NCI-H1092 (cell line): Measurements from ENCODE around the gene DGKQ.
"Not testable (repeated sequence)": the region's sequence is repeated elsewhere in the genome, so short reads cannot be mapped to it uniquely, and the experiment has no call there.

Source experiments
- DNase-seq: peaks from one replicate; lab custom pipeline; 2025; lab: John Stamatoyannopoulos, UW

DGKQ gene

DNA sequence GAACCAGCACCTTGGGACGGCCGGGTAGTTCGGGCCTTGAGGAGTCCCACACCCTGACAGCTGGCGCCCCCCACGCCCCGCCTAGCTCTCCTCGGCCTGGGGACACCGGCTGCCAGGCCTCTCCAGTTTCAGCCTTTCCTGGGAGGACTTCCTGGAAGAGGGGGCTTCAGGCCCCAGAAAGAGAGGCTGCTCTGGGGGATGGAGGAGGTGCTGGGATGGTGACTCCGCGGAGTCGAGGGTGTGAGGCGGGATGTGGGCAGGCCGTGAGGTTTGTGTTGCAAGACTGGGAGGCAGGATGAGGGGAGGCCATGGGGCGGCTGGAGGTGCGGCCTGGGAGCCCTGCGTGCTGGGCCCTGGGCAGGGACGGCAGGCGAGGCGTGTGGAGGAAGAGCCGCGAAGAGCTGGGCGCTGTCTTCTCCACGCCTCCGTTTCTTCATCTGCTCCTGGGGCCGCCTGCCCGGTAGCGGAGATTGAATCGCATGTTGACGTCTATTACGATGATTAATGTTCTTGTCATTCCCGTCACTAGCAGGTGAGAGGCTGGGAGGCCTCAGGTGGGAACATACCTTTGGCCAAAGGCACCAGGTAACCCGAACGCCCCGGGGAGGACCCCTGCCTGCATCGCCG lies 37.1 kb upstream of the DGKQ start:
- no peak for DNase-seq

DNA sequence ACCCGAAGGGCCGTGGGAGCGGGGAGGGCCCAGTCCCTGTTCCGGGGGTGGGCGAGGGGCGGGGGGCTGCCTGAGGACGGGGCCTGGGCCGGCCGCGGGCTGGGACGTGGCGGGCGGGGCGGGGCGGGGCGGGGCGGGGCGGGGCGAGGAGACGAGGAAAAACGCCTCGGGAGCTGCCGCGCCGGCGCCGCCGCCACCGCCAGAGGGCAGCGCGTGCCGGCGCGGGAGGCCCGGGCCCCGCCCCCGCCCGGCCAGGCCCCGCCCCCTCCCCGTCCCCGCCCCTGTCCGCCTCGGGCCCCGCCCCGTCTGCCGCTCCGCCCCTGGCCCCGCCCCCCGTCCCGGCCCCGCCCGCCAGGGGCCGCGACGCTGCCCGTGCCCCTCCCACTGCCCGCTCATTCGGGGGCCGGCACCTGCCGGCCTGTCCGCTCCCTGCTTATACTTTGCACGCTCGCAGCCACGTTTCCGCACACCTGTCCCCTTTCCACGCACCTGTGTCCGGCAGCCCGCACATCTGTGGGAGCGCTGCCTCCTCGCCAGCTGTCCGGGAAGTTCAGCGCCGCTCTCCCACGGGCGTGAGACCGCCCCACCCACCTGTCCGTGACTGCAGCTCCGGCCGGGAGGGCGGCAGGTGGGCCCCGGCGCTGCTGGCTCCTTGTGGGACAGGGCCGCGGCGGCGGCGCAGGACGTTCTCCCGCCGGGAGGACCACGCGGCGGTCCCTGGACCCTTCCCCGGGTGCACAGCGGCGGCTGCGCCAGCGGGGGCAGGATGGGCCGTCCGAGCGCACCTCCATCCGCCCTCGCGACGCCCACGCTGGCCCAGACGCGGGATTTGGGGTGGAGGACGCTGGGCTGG lies 36.4 kb upstream of the DGKQ start:
- no peak for DNase-seq

DNA sequence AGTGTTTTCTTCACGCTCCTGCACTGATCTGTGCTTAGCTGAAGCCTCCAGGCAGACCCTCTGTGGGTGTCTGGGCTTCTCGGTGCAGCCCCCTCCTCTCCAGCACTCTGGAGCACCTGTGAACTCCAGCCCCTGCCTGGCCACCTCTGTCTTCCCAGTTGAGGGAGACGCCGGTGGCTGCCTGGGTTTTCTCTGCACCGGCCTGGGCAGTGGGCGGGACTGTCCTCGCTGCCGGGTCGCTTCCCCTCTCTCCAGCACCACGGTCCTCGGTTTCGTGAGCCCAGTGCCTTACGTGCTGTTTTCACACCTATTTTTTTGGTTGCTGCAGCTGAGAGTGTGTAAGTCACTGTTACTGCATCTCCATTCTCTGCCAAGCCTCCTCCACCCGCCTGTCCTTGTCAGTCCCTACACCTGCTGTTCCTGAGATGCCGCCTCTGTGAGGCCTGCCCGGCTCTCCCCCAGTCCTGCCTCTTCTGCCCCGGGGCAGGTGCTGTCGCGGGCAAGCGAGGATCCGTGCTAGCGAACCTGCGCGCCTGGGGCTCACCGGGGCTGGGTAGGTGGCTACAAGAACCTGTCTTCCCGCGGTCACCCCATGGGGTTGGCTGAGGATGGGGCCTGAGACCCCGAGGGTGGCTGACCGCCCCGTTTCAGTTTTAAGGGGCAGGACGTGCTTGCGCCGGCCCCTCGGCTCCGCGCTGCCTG lies 35.6 kb upstream of the DGKQ start:
- DNase-seq, result no peak

DNA sequence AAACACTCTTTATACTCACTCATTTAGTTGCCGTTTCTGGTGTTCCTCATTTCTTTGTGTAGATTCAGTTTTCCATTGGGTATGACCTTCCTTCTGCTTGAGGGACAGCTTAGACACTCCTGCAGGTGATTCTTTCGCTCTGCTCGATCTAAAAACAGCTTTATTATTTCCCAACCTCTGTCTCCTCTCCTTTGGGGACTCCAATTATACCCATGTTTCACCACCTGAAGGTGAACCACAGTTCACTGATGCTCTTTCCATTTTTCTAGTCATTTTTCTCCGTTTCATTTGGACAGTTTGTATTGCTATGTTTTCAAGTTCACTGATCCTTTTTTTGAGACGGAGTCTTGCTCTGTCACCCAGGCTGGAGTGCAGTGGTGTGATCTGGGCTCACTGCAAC lies 33.5 kb upstream of the DGKQ start:
- DNase-seq, result no peak

DNA sequence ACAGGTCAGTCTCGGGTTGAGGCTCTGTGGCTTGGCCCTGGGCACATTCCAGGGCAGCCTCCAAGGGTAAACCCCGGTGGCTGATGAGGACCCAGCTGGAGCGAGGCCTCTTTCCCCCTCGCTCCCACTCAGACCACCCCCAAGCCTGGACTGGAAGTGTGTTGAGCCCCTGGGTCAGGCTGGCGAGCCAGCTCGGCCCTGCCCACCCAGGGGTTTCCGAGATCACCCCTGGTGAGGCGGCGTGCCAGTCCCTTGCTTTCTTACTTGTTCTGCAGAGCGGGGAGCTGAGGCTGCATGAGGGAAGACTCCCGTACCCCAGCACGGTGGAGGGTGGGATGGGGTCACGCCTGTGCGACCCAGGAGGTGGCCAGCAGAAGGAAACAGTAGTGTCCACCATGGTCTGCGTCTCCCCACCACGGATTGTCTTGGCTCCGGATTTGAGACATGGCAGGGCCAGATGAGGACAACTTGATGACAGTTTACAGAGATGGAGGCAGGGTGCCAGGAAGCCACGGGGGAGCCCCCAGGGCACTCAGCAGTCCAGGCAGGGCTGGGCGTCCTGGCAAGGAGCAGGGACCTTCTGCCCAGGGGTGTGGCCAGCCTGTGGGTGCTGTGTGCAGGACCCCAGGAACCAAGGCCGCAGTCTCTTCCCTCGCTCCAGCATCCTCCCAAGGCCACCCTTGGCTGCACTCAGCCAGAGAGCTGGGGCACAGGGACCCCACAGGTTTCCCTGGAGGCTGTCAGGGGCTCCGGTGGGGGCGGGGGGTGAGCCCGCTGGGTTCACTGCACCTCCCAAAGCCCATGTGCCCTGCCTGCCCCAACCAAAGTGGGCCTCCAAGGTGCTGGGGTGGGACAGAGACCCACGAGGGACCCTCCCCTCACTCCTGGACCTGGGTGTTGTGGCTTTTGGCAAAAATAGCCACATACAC lies 31.5 kb upstream of the DGKQ start:
- DNase-seq, result no peak

DNA sequence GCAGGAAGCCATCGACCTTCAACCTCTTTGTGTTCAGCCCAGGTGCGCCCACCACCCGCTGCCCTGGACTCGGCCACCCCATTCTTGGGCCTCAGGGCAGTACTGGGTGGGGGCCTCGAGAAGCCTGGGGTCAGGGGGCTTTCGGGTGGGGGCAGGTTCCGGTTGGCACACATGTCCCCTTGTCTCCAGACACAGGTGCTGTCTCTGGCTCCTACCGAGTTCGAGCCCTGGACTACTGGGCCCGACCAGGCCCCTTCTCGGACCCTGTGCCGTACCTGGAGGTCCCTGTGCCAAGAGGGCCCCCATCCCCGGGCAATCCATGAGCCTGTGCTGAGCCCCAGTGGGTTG lies 30.7 kb upstream of the DGKQ start:
- DNase-seq, result no peak

DNA sequence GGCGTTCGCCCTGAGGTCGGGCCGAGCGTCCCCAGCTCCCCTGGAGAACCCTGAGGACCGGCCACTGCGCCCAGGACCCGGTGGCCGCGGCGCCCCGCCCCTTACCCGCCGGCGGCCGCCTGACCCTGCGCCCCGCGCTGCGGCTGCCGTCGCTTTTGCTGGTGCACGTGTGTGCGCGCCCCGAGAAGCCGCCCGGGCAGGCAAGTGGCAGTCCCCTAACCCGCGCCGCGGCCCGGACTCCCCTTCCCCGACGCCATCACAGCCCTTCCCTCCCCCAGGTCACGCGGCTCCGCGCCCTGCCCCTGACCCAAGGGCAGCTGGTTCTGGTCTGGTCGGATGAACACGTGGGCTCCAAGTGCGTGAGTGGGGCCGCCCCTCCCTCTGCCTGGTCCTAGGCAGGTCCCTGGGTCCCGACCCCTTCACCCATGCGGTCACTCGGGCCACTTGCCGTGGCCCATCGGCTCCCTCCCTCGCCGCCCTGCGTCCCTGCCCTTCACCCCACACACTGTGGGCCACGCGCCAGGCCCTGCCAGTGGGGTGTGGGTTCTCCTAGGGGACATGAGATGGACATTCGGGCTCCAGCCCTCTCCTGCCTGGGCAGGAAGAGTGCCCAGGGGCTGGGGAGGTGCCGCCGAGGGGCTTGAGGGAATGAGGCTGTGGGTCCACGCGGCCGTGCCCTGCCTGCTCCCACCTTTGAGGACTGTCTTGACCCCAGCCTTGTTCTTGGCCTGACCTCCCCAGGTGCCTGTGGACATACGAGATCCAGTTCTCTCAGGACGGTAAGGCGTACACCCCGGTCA lies 30.1 kb upstream of the DGKQ start:
- DNase-seq, result no peak

DNA sequence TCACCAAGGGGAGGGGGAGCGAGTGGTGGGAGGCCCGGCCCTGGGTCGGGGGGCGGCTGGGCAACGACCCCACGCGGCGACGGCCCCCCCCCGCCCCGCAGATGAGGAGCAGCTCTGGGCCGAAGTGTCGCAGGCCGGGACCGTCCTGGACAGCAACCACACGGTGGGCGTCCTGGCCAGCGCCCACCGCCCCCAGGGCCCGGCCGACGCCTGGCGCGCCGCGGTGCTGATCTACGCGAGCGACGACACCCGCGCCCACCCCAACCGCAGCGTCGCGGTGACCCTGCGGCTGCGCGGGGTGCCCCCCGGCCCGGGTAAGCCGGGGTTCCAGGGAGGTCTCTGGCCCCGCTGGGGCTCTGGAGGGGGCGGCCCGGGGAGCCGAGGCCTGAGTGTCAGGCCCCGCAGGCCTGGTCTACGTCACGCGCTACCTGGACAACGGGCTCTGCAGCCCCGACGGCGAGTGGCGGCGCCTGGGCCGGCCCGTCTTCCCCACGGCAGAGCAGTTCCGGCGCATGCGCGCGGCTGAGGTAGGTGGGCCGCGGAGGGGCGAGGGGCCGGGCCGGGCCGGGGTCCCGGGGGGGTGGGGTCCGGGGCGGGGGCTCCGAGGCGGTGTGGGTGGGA lies 29.4 kb upstream of the DGKQ start:
- no peak for DNase-seq

DNA sequence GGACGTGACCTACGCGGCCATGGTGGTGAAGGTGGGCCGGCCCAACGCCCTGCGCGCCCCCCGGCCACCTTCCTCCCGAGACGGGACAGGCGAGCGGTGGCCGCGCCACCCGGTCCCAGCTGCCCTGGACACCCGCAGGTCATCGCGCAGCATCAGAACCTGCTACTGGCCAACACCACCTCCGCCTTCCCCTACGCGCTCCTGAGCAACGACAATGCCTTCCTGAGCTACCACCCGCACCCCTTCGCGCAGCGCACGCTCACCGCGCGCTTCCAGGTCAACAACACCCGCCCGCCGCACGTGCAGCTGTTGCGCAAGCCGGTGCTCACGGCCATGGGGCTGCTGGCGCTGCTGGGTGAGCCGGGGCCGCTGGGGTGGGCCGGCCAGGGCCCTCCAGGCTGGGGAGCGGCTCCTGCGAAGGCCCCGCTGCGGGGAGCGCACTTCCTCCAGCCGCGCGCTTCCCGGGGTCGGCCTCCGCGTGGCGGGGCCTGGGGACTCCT lies 28.8 kb upstream of the DGKQ start:
- no peak for DNase-seq

DNA sequence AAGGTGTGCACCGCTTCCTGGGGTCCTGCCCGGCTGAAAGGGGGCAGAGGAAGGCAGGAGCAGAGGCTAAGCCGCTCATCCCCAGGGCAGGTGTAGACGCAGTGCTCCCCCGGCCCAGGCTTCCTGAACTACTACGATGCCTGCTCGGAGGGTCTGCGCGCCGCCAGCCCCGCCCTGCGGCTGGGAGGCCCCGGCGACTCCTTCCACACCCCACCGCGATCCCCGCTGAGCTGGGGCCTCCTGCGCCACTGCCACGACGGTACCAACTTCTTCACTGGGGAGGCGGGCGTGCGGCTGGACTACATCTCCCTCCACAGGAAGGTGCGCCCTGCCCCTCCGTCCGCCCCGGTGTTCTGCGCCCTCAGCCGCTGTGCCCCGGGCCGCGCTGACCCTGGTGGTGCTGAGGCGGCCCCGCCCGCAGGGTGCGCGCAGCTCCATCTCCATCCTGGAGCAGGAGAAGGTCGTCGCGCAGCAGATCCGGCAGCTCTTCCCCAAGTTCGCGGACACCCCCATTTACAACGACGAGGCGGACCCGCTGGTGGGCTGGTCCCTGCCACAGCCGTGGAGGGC lies 28.3 kb upstream of the DGKQ start:
- no peak for DNase-seq

DNA sequence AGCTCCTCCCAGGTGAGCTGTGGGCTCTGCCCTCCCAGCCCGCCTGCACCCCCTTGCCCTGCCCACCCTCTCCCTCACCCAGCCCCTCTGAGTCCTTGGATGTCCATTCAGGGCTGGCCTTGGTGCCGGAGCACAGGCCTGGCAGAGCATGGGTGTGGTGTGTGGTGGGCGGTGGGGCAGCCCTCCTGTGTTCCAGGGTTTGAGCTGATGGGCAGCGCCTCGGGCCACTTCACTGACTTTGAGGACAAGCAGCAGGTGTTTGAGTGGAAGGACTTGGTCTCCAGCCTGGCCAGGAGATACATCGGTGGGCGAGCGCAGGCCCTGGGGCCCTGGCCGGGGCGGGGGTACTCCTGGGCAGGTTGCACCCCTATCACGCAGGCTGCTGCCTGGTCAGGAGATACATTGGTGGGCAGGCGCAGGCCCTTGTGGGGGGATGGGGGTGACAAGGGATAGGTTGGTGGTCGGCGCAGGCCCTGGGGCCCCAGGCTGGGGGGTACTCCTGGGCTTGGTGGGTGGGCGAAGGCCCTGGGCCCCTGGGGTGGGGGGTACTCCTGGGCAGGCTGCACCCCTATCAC lies 27.4 kb upstream of the DGKQ start:
- DNase-seq, result no peak

DNA sequence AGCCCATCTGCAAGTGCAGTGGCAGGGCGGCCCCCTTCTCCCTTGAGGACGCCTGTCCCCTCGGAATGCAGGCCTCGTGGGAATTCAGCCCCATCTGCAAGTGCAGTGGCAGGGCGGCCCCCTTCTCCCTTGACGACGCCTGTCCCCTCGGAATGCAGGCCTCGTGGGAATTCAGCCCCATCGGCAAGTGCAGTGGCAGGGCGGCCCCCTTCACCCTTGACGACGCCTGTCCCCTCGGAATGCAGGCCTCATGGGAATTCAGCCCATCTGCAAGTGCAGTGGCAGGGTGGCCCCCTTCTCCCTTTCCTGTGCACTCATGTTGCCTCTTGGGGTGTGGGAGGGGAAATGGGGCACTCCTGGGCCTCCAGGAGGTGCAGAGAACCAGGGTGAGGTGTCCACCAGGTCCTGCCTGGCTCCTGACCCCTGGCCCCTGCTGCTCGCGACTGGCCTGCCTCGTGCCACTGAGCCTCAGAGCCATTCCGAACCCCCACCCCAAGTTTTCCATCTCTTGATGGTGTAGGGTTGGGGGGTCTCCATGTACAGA lies 26.6 kb upstream of the DGKQ start:
- no peak for DNase-seq

DNA sequence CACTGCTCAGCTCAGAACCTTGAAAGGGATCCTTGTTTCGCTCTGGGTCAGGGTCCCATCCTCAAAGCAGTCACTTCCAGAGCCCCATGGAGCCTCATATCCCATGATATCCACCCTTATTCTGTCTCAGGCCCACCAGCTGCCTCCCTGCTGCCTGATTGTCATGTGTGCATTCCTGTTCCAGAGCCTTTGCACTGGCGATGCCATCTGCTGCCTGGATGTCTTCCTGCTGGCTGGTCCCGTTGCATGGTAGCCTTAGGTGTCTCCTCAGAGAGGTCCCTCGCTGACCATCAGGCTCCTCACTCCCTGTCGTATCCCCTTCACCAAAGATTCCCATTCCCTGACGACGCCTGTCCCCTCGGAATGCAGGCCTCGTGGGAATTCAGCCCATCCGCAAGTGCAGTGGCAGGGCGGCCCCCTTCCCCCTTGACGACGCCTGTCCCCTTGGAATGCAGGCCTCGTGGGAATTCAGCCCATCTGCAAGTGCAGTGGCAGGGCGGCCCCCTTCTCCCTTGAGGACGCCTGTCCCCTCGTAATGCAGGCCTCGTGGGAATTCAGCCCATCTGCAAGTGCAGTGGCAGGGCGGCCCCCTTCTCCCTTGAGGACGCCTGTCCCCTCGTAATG lies 26.0 kb upstream of the DGKQ start:
- DNase-seq, result not testable (repeated sequence)

DNA sequence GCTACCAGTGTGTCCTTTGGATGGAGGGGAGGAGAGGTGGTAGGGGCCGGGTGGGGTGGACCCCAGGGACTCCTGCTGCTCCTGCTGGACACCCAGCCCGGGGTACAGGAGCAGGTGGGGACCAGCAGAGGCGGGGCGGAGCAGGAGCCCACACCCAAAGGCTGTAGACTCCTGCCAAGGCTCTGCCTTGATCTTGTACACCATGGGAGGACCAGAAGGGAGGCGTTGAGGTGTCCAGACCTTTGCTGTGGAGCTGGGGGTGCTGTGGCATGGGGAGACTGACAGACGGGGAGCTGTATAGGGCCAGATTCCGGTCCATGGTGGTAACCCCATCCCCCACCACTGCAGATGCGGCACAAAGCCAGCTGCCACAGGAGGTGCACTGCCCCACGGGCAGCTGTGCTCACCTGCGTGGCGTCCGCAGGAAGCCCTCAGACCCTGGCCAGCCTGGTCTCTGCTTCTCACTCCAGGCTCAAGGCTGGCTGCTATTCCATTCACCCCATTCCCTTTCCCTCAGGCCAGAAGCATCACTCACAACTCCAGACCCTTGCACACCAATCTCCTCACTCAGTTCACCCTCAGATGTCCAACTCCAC lies 24.8 kb upstream of the DGKQ start:
- no peak for DNase-seq

DNA sequence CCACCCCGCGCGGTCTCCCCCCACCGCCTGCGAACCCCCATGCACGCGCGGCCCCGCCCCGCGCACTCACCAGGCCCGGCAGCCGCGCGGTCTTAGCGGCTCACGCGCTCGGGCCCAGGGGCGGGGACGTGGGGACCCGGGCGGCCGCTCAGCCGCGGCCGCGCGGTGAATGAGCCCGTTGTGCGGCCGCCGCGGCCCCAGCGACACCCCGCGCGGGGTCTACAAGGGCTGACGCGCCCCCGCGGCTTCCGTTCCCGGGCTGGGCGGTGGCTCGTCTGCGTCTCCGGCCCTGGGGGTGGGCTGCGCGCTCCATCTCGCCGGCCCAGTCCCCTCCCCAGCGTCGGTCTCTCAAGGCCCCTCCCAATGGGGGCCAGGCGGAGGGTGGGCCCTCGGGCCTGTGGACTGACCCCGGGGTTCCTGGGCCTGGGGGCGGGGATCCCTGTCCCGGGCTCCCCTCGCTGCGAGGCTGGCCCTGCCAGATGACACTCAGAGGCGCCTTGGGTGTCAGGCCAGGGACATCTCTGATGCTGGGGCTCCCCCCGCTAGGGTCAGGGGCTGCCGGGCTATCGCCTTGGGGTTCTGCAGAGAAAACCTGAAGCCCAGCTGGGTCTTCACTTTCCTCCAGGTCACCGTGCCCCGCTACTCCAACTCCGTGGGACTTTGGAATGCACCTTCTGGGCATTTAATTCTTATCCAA lies 24.2 kb upstream of the DGKQ start:
- DNase-seq, result no peak

DNA sequence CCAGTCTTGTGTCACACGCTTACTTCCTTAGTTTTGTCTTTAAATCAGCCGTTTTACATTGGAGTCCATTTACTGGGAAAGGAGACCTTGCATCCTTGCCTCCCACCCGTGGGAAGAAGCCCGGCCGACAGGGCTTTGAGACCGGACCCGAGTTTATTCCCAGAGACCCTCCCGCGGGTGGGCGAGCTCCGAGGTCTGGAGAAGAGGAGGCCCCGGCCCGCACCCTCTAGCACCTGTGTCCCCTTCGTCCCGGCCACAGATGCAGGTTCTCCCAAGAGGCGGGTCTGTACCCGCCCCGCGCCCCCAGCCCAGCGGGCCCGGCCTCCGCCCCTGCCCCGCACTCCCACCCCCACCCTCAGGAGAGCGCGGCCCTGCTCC lies 23.6 kb upstream of the DGKQ start:
- no peak for DNase-seq

DNA sequence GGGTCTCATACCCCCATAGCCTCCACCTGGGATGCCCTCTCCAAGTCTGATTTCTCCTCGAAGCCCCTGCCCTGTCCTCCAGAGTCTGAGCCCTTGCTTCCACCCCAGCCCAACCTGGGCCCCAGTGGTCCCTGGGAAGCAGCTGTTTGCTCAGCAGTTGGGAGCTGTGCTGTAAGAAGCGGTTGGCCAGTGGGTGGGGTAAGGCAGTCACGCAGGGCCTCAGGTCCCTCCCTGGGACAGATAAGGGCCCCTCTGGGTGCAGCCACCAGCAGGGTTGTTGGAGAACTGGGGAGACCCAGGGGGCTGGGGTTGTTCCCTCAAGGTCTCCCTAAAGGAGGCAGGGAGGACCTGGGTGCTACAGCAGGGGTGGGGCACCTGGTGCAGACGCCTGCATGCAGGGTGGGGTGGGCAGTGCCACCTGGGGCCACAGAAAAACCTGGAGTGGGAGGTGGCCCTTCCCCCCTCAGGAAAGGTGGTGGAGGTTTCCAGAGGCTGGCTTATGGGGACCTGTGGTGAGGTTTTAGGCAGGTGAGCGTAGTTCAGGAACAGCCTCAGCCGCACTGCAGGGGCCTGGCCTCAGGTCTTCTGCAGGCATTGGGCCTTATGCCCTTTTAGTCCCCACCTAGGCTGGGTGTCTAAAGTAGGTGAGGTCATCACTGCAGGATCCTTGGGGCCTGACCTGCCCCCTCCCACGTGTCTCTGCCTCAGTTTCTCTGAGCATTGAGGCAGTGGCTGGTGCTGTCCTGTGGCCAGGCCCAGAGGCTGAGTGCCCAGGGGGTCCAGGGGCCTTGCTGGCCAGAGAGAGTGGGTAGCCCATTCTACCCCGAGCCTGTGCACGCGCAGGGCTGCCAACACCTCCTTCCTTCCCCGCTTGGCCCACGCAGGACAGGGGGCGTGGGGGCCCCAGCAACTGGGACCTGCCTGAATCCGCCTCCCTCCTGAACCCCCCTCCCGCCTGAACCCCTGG lies 22.9 kb upstream of the DGKQ start:
- DNase-seq, result no peak
